ENCODE results near the gene VAC14.

- TF ChIP-seq YY1 (IDR thresholded peaks at IDR 0.05; ENCODE audit: insufficient read depth, insufficient read length) (no peak), SUZ12 (IDR thresholded peaks at IDR 0.05; ENCODE audit: extremely low read depth, insufficient read depth, insufficient read length) (no peak)
These were observed 32.8 kb downstream of the VAC14 start for GRCh38 chr16:70768203-70768580.
